Measurements from ENCODE around the gene CRB2.

The CRB2 gene

DNA sequence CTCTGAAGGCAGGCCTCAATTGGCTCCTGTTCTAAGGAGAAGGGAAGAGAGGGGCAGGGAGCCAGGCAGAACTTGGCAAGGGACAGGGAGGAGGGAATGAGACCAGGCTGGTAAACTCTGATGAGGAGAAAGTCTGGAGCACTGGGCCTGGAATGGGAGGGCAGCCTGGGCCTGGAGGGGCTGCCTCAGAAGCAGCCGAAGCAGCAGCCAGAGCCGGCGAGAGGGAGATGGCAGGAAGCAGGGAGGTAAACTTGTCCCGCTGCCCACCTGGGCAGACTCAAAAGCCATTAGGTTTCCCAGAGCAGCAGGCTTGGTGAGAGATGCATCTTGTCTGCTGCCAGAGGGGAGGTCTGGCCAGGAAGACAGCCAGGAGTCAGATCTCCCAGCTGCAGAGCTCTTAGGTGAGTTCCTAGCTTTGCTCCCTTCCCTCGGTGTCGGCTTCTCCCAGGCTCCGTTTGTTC is 37.0 kb upstream of the CRB2 start:
- no peaks in the 10 kb centered on the region for H4K20me1 ChIP-seq (ENCODE audit: insufficient read depth, low read length)
- TF ChIP-seq EZH2 (optimal IDR thresholded peaks at IDR 0.05; ENCODE audit: low read depth, low read length), result no peak
- no peak for TF ChIP-seq CTCF (IDR thresholded peaks at IDR 0.05; ENCODE audit: low read length)
- no peak for TF ChIP-seq EZH2phosphoT487 (IDR thresholded peaks at IDR 0.05; ENCODE audit: low read length)
- H3K36me3 ChIP-seq (replicated peaks; ENCODE audit: insufficient read depth, low read length), result no peaks in the 10 kb centered on the region
- no peak overlapping the region for H3K4me3 ChIP-seq (ENCODE audit: low read length)
- no peak for DNase-seq
- H2AFZ ChIP-seq (ENCODE audit: low read length), result no peak overlapping the region
- H3K9me2 ChIP-seq (replicated peaks; ENCODE audit: insufficient read depth, low read length), result no peaks in the 10 kb centered on the region
- H3K4me1 ChIP-seq (ENCODE audit: low read length), result peaks cover 29% of the 10 kb centered on the region
- H3K9ac ChIP-seq (ENCODE audit: low read length), result no peak overlapping the region
- H3K4me2 ChIP-seq (ENCODE audit: low read depth, low read length), result no peak overlapping the region
- H3K27ac ChIP-seq (ENCODE audit: low read length), result no peak overlapping the region
- H3K9me3 ChIP-seq (replicated peaks; ENCODE audit: insufficient read depth, low read length), result no peaks in the 10 kb centered on the region
- H3F3A ChIP-seq (ENCODE audit: insufficient read depth, low read length), result peaks cover 10% of the 10 kb centered on the region
- no peaks in the 10 kb centered on the region for H3K27me3 ChIP-seq (replicated peaks; ENCODE audit: insufficient read depth, low read length)
- H3K79me2 ChIP-seq (ENCODE audit: low read length), result no peaks in the 10 kb centered on the region

DNA sequence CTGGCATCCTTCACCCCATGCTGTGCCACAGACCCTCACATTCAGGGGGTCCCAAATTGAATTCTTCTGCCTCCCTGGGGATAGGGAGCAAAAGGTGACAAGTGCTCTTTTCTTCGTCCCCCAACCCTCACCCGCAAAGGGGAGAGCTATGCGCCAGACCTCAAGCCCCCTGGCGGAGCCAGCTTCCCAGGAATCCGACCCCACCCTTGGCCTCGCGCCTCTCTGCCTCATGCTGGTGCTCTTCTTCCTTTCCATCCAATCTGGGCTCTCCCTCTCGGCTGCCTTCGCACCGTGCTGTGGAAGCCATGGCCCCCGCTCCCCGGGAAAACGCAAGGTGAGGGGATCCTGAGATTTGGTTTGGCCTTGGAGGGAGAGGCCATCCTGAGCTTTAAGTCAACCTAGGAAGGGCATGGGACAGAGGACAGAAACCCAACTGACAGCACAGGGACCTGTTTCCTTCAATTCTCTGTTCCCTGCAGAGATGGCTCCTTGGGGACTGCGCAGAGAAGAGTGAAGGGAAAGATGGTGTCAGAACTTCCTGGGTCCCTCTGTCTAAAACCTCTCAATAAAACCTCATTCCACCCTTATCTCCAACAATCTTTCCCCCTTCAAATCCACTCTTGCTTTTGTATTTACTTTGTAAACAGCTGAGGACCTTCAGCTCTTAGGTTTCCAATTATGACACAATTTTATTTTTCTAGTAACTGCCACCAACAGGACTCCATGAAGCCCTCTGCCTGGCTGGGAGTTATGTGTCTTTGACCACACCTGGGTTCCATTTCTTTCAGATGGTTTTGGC is 36.3 kb upstream of the CRB2 start:
- H3K27ac ChIP-seq (ENCODE audit: low read length), result no peak overlapping the region
- DNase-seq, result no peak
- H3K9ac ChIP-seq (ENCODE audit: low read length), result no peak overlapping the region
- H2AFZ ChIP-seq (ENCODE audit: low read length), result no peak overlapping the region
- no peaks in the 10 kb centered on the region for H3K36me3 ChIP-seq (replicated peaks; ENCODE audit: insufficient read depth, low read length)
- H3K4me2 ChIP-seq (ENCODE audit: low read depth, low read length), result no peak overlapping the region
- H3K4me3 ChIP-seq (ENCODE audit: low read length), result no peak overlapping the region
- no peaks in the 10 kb centered on the region for H3K27me3 ChIP-seq (replicated peaks; ENCODE audit: insufficient read depth, low read length)
- no peaks in the 10 kb centered on the region for H3K79me2 ChIP-seq (ENCODE audit: low read length)
- no peaks in the 10 kb centered on the region for H3K9me2 ChIP-seq (replicated peaks; ENCODE audit: insufficient read depth, low read length)
- peaks cover 10% of the 10 kb centered on the region for H3F3A ChIP-seq (ENCODE audit: insufficient read depth, low read length)
- H3K9me3 ChIP-seq (replicated peaks; ENCODE audit: insufficient read depth, low read length), result no peaks in the 10 kb centered on the region
- TF ChIP-seq CTCF (IDR thresholded peaks at IDR 0.05; ENCODE audit: low read length) (no peak), EZH2 (optimal IDR thresholded peaks at IDR 0.05; ENCODE audit: low read depth, low read length) (no peak), EZH2phosphoT487 (IDR thresholded peaks at IDR 0.05; ENCODE audit: low read length) (no peak)
- H4K20me1 ChIP-seq (ENCODE audit: insufficient read depth, low read length), result no peaks in the 10 kb centered on the region
- peaks cover 29% of the 10 kb centered on the region for H3K4me1 ChIP-seq (ENCODE audit: low read length)

- H3K9ac ChIP-seq (ENCODE audit: low read length), result no peak overlapping the region
- H2AFZ ChIP-seq (ENCODE audit: low read length), result no peak overlapping the region
- H3K4me1 ChIP-seq (ENCODE audit: low read length), result peaks cover 31% of the 10 kb centered on the region
- no peak overlapping the region for H3K4me2 ChIP-seq (ENCODE audit: low read depth, low read length)
- no peaks in the 10 kb centered on the region for H3K9me2 ChIP-seq (replicated peaks; ENCODE audit: insufficient read depth, low read length)
- H4K20me1 ChIP-seq (ENCODE audit: insufficient read depth, low read length), result no peaks in the 10 kb centered on the region
- TF ChIP-seq EZH2 (optimal IDR thresholded peaks at IDR 0.05; ENCODE audit: low read depth, low read length) (no peak), CTCF (IDR thresholded peaks at IDR 0.05; ENCODE audit: low read length) (no peak), EZH2phosphoT487 (IDR thresholded peaks at IDR 0.05; ENCODE audit: low read length) (no peak)
- no peak for DNase-seq
- H3K36me3 ChIP-seq (replicated peaks; ENCODE audit: insufficient read depth, low read length), result no peaks in the 10 kb centered on the region
- peaks cover 10% of the 10 kb centered on the region for H3F3A ChIP-seq (ENCODE audit: insufficient read depth, low read length)
- no peaks in the 10 kb centered on the region for H3K27me3 ChIP-seq (replicated peaks; ENCODE audit: insufficient read depth, low read length)
- no peaks in the 10 kb centered on the region for H3K9me3 ChIP-seq (replicated peaks; ENCODE audit: insufficient read depth, low read length)
- H3K4me3 ChIP-seq (ENCODE audit: low read length), result no peak overlapping the region
- no peaks in the 10 kb centered on the region for H3K79me2 ChIP-seq (ENCODE audit: low read length)
- H3K27ac ChIP-seq (ENCODE audit: low read length), result no peak overlapping the region
Measured at GRCh38 chr9:123320814-123321213, 35.2 kb upstream of the CRB2 start.

Measured in MM.1S (cell line).